HG02571 (cell line): Measurements from ENCODE around the gene CFAP68.
"Not testable (repeated sequence)": the region's sequence is repeated elsewhere in the genome, so short reads cannot be mapped to it uniquely, and the experiment has no call there.

Experiments
- ATAC-seq: cut with Tn5 transposase; IDR thresholded peaks from one replicate; pipeline ENCODE4 v1.9.1; 2021; ENCODE audit warnings: mild to moderate bottlenecking, moderate library complexity; ENCODE audit not compliant: unreplicated experiment

Gene CFAP68

DNA sequence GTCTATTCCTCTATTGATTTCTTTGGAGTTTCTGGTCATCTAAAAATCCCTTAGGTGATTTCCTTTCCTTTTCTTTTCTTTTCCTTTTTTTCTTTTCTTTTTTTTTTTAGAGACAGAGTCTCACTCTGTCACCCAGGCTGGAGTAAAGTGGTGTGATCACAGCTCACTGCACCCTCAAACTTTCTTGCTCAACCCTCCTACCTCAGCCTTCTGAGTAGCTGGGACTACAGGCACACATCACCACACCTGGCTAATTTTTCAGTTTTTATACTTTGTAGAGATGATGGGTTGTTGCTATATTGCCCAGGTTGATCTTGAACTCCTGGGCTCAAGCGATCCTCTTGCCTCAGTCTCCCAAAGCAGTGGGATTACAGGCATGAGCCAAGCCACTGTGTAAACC is 37.4 kb downstream of the CFAP68 start:
- ATAC-seq, result no peak

DNA sequence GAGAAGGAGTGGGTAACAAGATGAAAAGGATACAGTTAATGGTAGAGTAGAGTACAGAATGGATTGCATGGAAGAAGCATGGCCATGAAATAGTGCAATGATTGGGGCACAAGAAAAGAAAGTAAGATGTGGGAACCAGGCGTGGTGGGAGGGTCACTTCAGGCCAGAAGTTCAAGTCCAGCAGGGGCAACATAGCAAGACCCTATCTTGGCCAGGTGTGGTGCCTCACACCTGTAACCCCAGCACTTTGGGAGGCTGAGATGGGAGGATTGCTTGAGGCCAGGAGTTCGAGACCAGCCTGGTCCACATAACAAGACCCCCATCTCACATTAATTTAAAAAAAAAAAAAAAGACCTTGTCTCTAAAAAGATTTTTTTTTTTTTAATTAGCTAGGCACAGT is 38.0 kb downstream of the CFAP68 start:
- ATAC-seq, result no peak

DNA sequence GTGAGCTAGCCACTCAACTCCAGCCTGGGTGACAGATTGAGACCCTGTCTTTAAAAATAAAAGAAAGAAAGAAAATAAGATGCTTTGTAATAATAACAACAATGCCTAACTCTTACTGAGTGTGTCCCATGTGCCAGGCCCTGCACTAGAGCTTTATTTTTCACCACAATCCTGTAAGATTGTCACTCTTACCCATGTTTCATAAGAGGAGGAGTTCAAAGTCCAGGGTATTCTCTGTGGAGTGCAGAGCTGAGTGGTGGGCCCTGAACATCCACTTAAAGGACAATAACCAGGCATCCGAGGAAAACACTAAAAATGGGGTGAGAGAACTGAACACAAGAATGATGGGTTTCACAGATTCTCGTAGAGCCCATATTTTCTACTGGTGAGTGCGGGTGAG is 38.4 kb downstream of the CFAP68 start:
- no peak for ATAC-seq

DNA sequence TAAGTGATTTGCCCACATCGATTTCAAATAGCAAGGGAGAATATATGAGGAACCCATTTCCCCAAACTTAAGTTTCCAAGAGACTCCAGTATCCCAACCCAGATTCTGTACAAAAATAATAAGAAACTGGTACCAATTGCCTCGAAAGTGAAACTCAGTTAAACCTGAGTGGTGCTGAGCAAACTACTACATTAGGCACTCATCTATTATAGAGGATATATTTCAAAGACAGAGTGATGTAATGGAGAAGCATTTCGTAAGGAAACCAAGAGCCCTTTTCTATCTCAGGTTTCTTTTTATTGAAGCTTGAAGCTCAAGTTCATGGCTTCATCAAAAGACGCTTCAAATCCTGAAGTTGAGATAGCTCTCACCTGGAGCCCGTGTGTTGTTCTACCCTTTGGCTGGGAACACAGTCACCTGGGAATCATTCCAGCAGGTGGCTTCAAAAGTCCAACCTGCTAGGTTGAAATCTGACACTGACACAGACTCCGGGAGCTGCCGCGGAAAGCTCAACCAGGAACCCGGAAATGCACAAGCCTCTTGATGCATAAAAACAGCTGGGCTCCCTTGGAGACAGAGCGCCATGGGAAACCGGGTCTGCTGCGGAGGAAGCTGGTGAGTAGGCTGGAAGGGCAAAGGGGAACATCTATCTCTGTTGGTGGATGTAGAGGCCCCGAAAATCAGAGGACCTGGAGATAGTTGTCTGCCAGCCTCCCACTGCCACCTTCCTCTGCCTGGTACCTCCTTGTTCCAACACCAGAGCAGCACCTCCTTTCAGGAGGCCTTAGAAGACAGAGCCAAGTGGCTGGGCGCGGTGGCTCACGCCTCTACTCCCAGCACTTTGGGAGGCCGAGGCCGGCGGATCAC is 39.3 kb downstream of the CFAP68 start, which contains the start of gene C11orf52:
TSS of gene C11orf52 (plus strand) at position 524 of the 867 bp plus-strand sequence. CDS start at position 584, 60 bp downstream.
- no peak for ATAC-seq

DNA sequence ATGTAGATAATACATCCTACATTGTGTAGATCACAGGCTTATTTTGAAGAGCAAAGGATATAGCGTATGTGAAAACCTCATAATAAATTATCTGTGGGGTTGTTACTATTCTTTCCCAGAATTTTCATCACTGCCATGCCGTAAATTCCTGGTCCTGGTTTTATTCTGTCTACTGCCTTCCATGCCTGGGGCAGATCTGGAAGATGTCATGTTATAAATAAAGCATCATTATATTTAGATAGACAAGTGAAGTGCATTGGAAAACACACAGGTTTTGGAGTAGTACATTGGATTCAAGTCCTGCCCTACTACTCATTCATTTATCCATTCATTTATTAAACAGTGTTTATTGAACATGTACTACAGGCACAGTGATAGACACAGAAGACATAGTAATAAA is 41.6 kb downstream of the CFAP68 start:
- no peak for ATAC-seq

DNA sequence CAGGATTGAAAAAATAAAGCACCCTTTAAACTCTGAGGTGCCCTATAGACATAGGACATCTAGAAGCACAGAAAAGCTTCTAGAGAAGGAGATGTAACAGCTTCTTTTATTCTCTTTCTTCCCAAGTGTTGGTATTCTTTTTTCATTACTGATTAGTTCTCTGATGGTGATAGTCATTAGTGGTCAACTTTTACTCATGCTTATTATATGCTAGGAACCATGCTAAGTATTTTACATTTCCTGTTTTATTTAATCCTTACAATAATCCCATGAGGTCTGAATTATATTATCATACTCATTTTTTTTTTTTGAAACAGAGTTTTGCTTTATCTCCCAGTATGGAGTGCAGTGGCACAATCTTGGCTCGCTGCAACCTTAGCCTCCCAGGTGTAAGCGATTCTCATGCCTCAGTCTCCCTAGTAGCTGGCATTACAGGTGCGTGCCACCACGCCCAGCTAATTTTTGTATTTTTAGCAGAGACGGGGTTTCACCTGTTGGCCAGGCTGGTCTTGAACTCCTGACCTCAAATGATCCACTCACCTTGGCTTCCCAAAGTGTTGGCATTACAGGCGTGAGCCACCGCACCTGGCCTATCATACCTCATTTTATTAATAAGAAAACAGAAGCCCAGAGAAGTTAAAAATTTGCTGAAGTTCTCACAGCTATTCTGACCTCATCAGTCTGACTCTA is 42.3 kb downstream of the CFAP68 start:
- ATAC-seq, result no peak

DNA sequence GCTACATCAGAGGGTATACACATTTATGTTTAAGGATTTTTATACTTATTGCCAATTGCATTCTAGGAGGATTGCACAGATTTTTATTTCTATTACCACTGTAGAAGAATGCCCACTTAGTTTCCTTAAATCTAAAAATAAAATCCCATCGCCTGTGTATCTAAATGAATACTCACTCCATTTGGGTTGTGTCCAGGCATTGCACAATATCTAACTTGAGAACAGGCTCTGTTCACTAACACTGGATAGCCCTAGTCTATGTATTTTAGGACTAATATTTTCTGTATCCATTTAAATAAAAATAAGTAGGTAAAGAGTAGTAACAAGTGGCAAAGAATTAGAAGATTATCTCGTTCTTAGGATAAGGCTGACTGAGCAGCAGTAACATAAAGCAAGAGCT is 43.5 kb downstream of the CFAP68 start:
- ATAC-seq, result no peak

DNA sequence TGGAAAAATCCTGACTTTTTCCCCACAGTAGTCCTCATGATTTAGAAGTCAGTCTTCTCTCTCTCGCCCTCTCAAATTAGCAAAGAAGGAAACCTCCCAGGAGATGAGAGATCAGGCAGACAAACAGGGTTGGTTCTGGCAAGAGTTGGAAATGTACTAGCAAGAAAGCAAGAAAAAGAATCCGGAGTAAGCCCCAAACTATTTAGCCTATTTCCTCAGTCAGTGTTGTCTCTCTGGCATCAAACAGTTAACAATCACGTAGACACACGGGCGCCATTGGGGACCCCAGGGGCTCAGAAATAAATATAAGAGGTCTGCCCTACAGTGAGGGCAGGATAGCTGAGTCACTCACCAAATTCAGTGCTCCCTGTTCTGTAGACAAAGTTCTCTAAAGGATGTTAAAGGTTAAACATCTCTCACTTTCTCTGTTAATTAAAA is 44.0 kb downstream of the CFAP68 start:
- ATAC-seq, result no peak

DNA sequence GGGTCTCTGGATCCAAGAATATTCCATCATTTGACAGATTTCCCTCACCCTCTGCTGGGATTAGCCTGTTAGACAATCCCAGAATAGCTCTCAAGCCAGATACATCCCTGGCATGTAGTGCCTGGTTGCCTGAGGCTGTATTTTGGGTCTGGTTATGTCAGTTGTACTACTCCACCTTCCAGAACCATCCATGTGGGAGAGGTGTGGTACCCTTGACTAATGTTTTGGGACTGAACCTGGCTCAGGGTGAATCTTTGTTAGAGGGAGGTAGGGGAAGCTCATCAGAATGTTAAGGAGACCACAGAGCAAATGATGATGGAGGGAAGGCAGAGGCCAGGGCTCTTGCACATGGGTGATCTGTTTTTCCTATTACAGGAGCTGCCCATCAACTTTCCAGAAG is 44.6 kb downstream of the CFAP68 start:
- no peak for ATAC-seq

DNA sequence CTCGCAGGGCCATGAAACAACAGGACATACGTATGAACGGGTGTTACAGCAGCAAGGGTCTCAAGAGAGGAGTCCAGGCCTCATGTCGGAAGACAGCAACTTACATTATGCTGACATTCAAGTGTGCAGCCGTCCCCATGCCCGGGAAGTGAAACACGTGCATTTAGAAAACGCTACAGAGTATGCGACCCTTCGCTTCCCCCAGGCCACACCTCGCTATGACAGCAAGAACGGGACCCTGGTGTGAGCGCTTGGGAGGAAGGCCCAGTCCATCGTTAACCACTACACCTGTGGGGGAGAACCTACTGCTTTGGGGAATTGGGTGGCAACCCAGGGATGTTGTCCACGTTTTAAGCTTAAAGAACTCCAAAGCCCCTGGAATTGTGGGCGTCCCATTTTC is 46.6 kb downstream of the CFAP68 start:
- ATAC-seq, result no peak

DNA sequence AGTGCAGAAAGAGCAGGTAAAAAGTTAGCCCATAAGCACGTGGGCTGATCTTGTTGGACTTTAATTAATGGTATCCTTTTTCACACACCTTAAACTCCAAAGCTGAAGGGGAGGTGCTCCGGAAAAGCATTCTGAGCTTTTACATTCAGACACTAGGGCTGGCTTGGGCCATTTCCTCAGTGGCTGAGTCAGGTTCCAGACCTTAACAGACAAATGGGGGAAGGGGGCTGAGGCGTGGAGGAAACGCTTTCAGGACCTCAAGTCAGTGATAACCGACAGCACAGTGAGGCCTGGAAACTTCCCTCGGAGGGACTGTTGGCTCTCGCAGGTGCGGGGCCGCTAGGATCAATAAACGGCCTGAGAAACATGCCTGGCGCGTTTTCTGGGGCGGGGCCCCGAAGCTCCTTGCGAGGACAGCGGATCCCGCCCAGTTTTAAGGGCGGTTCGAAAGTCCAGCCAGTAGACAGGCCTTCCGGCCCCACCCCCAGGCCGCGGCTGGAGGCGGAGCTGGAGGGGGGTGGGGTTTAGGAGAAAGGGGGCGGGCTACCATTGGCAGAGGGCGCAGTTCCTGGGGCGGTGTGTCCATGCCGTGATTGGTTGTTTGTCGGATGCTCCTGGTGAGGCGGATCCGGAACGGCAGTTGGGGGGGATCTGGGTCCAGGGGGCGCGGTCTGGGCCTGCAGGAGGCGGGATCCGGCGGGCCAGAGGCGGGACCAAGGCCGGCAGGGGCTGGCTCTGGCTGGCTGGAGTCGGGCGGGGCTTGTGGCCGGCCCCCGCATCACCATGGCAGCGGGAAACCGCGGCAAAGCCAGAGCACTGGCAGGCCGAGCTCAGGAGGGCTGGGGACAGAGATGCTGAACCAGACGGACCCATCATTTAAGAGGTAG is 47.4 kb downstream of the CFAP68 start:
- peak; percentile 89 for ATAC-seq

DNA sequence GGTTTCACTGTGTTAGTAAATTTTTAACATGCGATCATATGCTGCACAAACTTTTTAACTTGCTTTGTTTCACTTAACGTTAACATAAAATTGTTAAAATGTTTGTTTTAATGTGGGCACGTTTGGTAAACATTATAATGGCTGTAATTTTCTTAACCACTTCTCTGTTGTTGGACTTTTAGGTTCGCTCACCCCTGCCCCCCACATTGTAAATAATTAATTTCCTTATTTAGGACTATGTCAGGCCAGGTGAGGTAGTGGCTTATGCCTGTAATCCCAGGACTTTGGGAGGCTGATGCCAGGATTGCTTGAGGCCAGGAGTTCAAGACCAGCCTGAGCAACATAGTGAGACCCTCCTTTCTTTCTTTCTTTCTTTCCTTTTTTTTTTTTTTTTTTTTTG is 51.1 kb downstream of the CFAP68 start:
- ATAC-seq, result no peak

DNA sequence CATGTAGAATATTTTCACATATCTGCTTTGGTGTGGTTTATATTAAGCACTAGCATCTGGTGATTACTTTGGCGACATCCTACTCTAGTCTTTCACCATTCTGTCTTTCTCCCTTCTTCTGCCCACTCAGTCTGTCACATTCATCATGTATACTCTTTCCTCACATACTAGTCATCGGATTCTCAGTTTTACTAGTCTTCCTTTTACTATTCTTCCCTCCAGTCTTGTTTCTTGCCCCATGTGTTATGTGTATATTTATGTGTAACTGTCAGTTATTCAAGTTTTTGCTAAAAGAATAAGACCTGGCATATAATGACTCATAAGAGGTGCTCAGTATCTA is 53.2 kb downstream of the CFAP68 start:
- ATAC-seq, result no peak

DNA sequence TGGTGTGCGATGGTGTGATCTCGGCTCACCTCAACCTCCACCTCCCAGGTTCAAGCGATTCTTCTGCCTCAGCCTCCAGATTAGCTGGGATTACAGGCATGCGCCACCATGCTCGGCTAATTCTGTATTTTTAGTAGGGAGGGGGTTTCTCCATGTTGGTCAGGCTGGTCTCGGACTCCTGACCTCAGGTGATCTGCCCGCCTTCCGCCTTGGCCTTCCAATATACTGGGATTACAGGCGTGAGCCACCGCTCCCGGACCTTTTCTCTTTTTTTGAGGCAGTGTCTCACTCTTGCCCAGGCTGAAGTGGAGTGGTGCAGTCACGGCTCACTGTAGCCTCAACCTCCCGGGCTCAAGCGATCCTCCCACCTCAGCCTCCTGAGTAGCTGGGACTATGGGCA is 53.8 kb downstream of the CFAP68 start:
- not testable (repeated sequence) for ATAC-seq

DNA sequence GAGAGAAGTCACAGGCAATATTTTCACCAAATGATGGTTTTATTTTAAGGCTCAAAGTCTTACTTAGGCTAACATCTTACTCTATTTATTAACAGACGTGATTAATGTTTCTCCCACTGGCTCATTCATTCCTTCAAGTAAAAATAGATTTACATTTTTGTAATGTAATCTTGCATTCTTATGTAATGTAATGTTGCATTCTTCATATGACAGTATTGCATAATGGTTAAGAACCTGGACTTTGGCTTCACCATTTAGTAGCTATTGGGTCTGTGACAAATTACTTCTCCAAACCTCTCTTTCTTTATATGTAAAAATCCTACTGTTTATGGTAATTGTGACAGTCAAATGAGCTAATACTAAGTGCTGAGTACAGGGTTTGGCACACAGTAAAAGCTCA is 54.5 kb downstream of the CFAP68 start:
- no peak for ATAC-seq

DNA sequence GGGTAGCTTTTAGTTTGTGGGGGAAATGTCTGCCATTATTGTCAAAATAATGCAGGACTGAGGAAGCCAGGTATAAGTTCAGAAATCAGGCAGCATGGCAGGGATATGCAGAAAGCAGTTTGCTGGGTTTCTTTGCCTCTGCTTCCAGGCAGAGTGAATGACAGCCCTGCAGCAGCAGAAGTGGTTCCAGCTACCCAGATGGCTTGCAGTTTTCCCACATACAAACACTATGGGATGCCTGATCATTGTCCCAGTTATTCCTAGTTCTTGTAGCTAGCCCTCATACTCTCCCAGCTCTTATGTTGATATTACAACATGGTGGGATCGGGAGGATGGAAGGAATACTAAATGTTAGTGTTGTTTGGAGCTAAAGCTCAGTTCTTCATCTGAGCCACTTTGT is 55.0 kb downstream of the CFAP68 start:
- ATAC-seq, result no peak
